Activated naive CD4-positive, alpha-beta T cell treated with anti-CD3 and anti-CD28 coated beads, Interleukin-2, amount 50 U/mL, for 16 hours (primary cell): ENCODE data around the gene TTBK1.

Experiments used
- DNase-seq: peaks from one replicate; pipeline ENCODE4 v3.0.0-alpha.2; 2020

TTBK1 gene

GRCh38 chr6:43226192-43226851, 17.0 kb upstream of the TTBK1 start:
- no peak for DNase-seq

DNA sequence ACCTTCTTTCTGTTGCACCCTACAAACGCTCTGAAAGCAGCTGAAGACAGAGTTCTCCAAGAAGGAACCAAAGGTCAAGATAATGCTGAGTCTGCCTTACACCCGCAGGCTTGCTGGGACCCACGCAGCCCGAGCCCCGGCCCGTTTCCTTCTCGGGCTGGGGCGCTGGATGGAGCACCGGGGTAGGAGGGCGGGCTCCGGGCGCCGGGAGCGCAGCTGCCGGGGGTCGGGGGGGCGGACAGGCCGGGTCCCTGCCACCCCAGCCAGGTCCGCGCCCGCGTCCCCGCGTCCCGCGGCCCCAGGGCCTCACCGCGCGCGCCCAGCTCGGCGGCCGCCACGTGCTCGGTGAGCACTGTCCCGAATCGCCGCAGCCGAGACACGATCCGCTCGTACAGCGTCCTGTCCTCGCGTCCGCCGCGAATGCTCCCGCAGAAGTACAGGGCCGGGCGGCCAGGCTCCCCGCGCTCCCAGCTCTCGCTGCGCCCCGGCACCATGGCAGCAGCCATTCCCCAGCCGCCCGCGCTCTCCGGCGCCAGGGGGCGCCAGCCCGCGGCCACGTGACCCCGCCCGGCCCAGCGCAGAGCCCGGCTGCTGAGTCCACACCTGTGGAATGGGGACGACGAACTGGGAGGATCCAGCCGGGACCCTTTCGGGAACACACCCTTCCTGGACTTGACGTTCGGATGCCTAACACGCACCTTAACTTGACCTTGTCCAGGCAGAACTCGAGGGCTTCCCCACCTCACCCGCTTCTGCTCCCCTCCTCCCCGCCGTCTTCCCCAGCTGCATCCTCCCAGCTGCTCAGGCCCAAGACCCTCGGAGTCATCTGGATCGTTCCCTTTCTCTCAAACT, 14.1 kb upstream of the TTBK1 start, which contains the start of gene DNPH1:
DNPH1 (minus strand) TSS at position 531 of the 852 bp plus-strand sequence; CDS start at position 506, 25 bp downstream.
- DNase-seq: peak; percentile 83

GRCh38 chr6:43229803-43230620, 13.3 kb upstream of the TTBK1 start:
- no peak for DNase-seq

DNA sequence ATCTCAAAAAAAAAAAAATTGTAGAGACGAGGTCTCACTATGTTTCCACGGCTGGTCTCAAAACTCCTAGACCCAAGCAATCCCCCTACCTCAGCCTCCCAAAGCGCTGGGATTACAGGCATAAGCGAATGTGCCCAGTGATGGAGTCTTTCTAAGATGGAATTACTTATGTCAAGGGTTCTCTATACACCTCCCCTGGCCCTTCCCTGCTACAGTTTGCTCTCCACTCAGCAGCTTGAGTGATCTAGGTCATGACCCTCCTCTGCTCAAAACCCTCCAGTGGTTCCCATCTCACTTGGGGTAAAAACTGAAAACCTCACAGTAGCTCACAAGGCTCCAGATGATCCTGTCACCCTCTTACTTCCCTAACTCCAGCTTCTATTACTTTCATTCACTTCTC, 12.2 kb upstream of the TTBK1 start:
- DNase-seq: no peak

GRCh38 chr6:43231735-43232450, 11.4 kb upstream of the TTBK1 start:
- DNase-seq: no peak

DNA sequence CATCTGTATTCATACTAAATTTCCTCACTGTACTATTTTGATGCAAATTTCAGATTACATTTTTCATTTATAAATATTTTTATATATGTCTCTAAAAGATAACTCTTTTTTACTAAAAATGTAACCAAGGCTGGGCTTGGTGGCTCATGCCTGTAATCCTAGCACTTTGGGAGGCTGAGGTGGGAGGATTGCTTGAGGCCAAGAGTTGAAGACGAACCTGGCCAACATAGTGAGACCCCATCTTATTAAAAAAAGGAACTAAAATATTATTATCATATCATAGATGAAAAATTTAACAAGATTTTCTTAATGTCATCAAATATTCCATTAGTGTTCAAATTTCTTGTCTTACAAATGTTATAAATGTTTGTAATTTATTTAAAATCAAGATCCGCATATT, 7.4 kb upstream of the TTBK1 start:
- no peak for DNase-seq

DNA sequence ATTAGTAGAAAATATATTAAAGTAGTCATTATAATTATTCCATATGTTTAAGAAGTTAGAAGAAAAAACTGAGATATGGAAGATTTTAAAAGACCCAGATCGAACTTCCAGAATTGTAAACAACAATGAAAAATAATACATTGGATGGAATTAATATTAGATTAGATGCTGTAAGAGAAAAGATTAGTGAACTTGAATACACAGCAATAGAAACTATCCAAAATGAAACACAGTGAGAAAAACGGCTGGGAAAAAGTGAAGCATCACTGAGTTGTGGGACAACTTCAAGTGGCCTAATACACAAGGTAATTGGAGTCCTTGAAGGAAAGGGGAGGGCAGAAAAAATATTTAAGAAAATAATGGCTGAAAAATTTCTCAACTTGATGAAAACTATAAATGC, 4.2 kb upstream of the TTBK1 start:
- no peak for DNase-seq

GRCh38 chr6:43240950-43241349, 2.3 kb upstream of the TTBK1 start:
- no peak for DNase-seq

DNA sequence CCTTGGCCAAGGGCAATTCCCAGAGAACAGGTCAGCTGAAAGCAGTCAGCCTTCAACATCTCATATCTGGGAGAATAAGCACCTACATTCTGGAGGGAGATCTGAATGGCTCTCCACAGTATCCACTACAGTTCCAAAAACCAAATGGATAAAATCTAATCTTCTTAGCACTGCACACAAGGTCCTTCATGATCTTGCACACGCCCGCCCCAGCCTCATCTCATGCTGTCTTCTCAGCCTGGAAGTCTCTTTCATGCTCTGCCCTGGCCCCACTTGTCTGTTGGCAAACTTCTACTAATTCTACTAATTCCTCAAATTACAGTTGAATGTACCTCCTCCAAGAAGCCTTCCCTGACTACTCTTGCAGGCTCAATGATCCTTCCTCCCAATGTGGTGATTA, 1.8 kb upstream of the TTBK1 start:
- no peak for DNase-seq

DNA sequence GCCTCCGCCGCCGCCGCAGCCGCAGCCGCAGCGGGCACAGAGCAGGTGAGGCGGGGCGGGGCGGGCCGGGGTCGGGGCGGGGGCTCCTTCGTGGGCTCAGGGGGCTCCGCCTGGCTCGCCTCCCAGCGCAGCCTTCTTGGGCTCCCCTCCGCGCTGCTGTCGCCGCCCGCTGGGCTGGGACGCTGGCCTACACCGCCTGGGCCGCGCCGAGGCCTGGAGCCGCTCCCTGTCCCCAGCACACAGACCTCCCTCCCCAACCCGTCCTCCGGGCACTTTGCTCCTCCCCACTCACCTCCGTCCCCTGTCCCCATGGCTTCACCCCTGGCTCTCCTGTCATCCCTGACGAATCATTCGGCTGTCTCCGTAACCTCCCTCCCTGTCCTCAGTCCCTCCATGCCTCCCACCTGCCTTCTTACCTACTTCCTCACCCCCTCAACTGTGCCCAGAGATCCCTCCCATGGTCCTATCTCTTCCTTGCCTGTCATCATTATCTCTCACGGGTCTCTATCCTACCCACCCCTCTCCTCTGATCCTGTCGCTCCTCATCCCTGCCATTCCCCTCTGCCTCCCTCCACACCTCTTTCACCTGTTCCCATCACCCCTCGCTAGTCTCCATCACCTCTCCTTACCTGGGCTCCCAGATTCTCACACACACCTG, 512 bp downstream of the TTBK1 start:
- no peak for DNase-seq

GRCh38 chr6:43246301-43247113, 3.2 kb downstream of the TTBK1 start:
- no peak for DNase-seq

DNA sequence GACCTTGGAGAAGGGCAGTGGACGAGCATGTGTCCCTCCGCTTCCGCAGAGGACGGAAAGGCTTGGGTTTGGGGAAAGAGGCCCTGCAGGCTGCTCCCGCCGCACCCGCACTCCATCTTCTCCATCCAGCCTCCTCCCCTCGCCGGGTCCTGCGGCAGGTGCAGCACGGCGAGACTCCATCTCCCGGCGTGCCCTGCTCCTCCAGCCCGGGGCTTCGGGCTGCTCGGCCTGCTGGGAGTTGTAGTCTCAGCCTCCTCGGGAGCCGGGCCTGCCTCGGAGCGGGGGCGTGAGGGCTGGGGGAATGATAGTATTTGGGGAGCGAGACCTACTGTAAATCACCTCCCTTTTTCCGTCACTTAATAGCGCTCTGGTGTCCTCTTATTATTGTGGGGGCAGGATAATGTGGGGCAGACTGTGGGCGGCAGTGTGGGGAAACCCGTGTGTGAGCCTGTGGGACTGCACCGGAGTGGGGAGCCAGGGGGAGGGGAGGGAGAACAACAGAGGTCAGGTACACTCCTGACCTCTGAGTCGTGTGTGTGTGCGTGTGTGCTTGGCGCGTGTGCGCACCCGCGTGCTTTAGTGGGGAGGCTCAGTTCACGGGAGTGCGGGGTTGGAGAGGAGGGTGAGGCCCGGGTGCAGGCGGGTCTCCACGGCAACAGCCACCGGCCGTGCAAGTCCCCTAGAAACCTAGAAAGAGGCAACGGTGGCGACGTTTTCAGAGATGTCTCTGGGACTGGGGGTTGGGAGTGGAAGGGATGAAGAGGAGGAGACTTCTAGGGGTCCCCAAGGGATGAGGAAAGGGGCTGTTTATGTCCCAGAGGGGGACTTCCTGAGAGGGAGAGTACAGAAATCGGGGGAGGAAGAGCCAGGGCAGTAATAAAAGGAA, 4.1 kb downstream of the TTBK1 start:
- DNase-seq: peak; percentile 85

DNA sequence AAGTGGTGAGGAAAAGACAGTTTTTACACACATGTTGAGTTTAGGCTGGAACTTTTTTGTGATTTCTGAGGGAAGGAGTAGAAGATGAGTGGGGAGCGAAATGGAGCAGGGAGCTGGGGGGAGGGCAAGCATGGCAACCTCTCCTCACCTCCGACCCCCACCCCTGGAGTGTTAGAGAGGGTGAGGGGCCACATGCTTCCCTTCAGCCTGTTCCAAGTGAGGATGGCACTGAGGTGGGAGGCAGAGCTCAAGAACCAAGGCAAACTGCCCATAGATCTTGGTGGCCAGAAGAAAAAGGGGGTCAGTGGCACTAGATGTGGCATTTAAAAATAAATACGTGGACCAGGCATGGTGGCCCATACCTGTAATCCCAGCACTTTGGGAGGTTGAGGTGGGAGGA, 4.8 kb downstream of the TTBK1 start:
- no peak for DNase-seq

DNA sequence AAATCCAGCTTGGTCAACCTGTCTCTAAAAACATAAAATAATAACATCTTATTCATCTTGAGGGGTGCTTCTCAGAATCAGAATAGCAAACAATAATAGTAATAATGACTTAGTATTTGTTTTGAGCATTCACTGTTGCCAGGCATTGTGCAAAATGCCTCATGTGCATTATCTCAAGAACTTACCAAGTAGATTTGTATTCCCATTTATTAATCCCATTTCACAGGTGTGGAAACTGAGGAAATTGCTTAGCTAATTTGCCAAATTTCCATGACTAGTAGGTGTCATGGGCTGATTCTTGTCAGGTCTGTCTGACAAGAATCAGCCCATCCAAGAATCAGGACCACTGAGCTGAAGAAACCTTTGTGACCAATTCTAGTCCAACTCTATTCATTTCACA, 5.5 kb downstream of the TTBK1 start:
- no peak for DNase-seq

- DNase-seq: no peak
Measured at GRCh38 chr6:43250992-43251373, 7.7 kb downstream of the TTBK1 start.

- DNase-seq: no peak
Measured at GRCh38 chr6:43253401-43253800, 10.1 kb downstream of the TTBK1 start.

DNA sequence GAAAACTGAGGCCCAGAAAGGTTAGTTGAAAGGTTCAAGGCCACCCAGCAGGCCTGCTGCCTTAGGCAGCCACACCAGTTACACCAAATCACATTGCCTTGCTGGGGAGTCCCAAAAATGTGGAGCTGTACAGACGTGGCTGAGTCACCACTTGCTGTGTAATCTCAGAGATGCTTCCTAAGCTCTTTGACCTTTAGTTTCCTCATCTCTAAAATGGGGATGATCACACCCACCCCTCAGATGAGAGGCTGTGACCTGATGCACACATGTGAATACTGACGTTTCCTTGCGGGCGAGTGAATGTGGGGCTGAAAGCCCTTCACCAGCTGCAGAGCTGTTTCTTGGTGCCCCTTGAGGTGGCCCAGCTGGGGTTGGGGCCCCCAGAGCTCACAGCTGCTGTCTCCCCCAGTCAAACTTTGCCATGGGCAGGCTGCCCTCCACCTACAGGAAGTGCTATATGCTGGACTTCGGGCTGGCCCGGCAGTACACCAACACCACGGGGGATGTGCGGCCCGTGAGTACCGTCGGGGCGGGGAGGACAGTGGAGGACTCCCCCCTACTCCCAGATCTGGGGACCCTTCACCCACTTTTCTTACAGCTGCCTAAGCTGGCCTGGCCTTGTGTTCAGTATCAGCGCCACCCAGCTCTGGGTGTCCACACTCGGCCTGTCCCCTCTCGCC, 11.0 kb downstream of the TTBK1 start:
- DNase-seq: no peak

GRCh38 chr6:43254846-43255245, 11.6 kb downstream of the TTBK1 start:
- DNase-seq: no peak

DNA sequence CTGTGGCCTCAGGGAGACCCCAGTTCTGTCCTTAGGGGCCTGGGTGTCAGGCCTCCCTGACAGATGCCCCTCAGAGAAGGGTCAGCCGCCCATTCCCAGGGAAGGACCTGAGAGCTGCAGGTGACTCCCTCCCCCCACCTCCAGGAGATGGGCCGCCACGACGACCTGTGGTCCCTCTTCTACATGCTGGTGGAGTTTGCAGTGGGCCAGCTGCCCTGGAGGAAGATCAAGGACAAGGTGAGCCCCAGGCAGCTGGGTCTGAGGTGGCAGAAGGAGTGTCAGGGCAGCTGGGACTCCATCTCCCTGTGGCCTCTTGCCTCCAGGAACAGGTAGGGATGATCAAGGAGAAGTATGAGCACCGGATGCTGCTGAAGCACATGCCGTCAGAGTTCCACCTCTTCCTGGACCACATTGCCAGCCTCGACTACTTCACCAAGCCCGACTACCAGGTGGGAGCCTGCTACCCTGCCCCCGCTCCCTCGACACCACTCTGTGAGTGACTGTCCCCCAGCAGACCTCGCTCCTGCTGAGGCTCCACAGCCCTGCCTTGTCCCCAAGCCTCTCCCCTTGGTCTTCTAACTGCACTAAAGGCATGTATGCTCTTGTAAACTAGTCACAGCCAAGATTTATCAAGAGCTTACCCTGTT, 12.2 kb downstream of the TTBK1 start:
- no peak for DNase-seq
